NCI-H82 (cell line): ENCODE measurements around the gene CDX1.

Source experiments
- DNase-seq: peaks from one replicate; lab custom pipeline; 2025; lab: John Stamatoyannopoulos, UW

Gene CDX1

GRCh38 chr5:150166650-150167511 is at the start of gene CDX1:
Gene CDX1, plus strand, starts transcription at chr5:150166778. Its CDS starts 99 bp downstream, at chr5:150166877.
- no peak for DNase-seq

- DNase-seq, result no peak
Measured at GRCh38 chr5:150117945-150118560, 48.5 kb upstream of the CDX1 start.

GRCh38 chr5:150118561-150119229 is 47.9 kb upstream of the CDX1 start:
- DNase-seq, result no peak

GRCh38 chr5:150119421-150120061 is 47.0 kb upstream of the CDX1 start:
- no peak for DNase-seq

- no peak for DNase-seq
Measured at GRCh38 chr5:150120062-150120441, 46.5 kb upstream of the CDX1 start.

- DNase-seq, result no peak
Measured at GRCh38 chr5:150120617-150121447, 45.7 kb upstream of the CDX1 start.

- no peak for DNase-seq
Measured at GRCh38 chr5:150121448-150122157, 45.0 kb upstream of the CDX1 start.

- DNase-seq, result no peak
Measured at GRCh38 chr5:150122158-150122510, 44.4 kb upstream of the CDX1 start.

- DNase-seq, result peak; percentile 42
Measured at GRCh38 chr5:150122536-150123481, 43.8 kb upstream of the CDX1 start.

- DNase-seq, result no peak
Measured at GRCh38 chr5:150123542-150123941, 43.0 kb upstream of the CDX1 start.

- no peak for DNase-seq
Measured at GRCh38 chr5:150124111-150124557, 42.4 kb upstream of the CDX1 start.

GRCh38 chr5:150124596-150124995 is 42.0 kb upstream of the CDX1 start:
- DNase-seq, result no peak

GRCh38 chr5:150125334-150125733 is 41.2 kb upstream of the CDX1 start:
- DNase-seq, result no peak

GRCh38 chr5:150126199-150126920 is 40.2 kb upstream of the CDX1 start:
- DNase-seq, result no peak

GRCh38 chr5:150126921-150127265 is 39.7 kb upstream of the CDX1 start:
- DNase-seq, result no peak

- no peak for DNase-seq
Measured at GRCh38 chr5:150129454-150129812, 37.1 kb upstream of the CDX1 start.

- peak; percentile 69 for DNase-seq
Measured at GRCh38 chr5:150129813-150130492, 36.6 kb upstream of the CDX1 start.

- DNase-seq, result no peak
Measured at GRCh38 chr5:150130493-150130922, 36.1 kb upstream of the CDX1 start.

- DNase-seq, result no peak
Measured at GRCh38 chr5:150131461-150131860, 35.1 kb upstream of the CDX1 start.
